Activated CD8-positive, alpha-beta memory T cell treated with anti-CD3 and anti-CD28 coated beads for 1 hour (primary cell): ENCODE data around the gene PPP1R7.

Experiments
- DNase-seq, 2 donors: peaks; one replicate each; pipeline ENCODE4 v3.0.0-alpha.2; 2020; ENCODE audit warnings: low read depth in 1 of 2; ENCODE audit errors: extremely low read depth in 1 of 2

Gene PPP1R7

GRCh38 chr2:241207641-241208040 lies 57.4 kb downstream of the PPP1R7 start:
- DNase-seq, result no peak

GRCh38 chr2:241208058-241208457 lies 57.8 kb downstream of the PPP1R7 start:
- no peak for DNase-seq

- no peak for DNase-seq
These were observed 59.0 kb downstream of the PPP1R7 start for GRCh38 chr2:241209271-241209670.

- no peak for DNase-seq
These were observed 61.0 kb downstream of the PPP1R7 start for GRCh38 chr2:241211276-241211675.

- no peak for DNase-seq
These were observed 62.8 kb downstream of the PPP1R7 start for GRCh38 chr2:241213041-241213440.

- no peak for DNase-seq
These were observed 63.3 kb downstream of the PPP1R7 start for GRCh38 chr2:241213567-241213966.

- DNase-seq, result no peak
These were observed 63.9 kb downstream of the PPP1R7 start for GRCh38 chr2:241214209-241214608.

- no peak for DNase-seq
These were observed 64.5 kb downstream of the PPP1R7 start for GRCh38 chr2:241214766-241215165.

GRCh38 chr2:241215421-241215820 lies 65.2 kb downstream of the PPP1R7 start:
- no peak for DNase-seq

GRCh38 chr2:241216211-241216761 lies 66.0 kb downstream of the PPP1R7 start:
- DNase-seq, result no peak

- DNase-seq, result peak in 1 of 2 donors; percentile 11
These were observed 67.2 kb downstream of the PPP1R7 start for GRCh38 chr2:241217320-241218031.

GRCh38 chr2:241218131-241219029 lies 68.1 kb downstream of the PPP1R7 start:
- DNase-seq, result no peak

GRCh38 chr2:241219030-241219382 lies 68.7 kb downstream of the PPP1R7 start:
- no peak for DNase-seq

- DNase-seq, result no peak
These were observed 69.6 kb downstream of the PPP1R7 start for GRCh38 chr2:241219856-241220356.

GRCh38 chr2:241223211-241224017 lies 73.1 kb downstream of the PPP1R7 start:
- no peak for DNase-seq

GRCh38 chr2:241224018-241224850 lies 74.0 kb downstream of the PPP1R7 start:
- DNase-seq, result no peak

- DNase-seq, result no peak
These were observed 74.7 kb downstream of the PPP1R7 start for GRCh38 chr2:241224851-241225438.

GRCh38 chr2:241225545-241225944 lies 75.3 kb downstream of the PPP1R7 start:
- DNase-seq, result no peak

GRCh38 chr2:241225983-241226382 lies 75.7 kb downstream of the PPP1R7 start:
- DNase-seq, result no peak
